Lung (tissue), 12 donors: ENCODE results near the gene PLK5. TPM values are rescaled to one million over a fixed set of nuclear protein-coding genes. Genes with fewer than 3 reads are reported as not detected.

Experiments
- ATAC-seq: fragments of 200-7000 bp; cut with Tn5 transposase; one replicate; pipeline ENCODE4 v1.9.1; 2020; ENCODE audit warnings: moderate number of reproducible peaks; ENCODE audit not compliant: insufficient read depth, low FRiP score
- DNase-seq, 3 donors: peaks; one replicate each; pipeline ENCODE4 v3.0.0-alpha.2; 2013 to 2017
- H3K27ac ChIP-seq, 2 donors: one replicate each; pipeline ENCODE4 v1.5.1; 2013; ENCODE audit warnings: mild to moderate bottlenecking in 2 of 2, moderate library complexity in 2 of 2, control low read depth in 1 of 2, inconsistent platforms in 1 of 2, low read depth in 1 of 2, low read length in 1 of 2
- H3K27me3 ChIP-seq, 3 donors: one replicate each; pipeline ENCODE4 v1.5.1; 2013; ENCODE audit warnings: low read length in 2 of 3; ENCODE audit not compliant: control insufficient read depth in 3 of 3, insufficient read depth in 3 of 3
- H3K36me3 ChIP-seq, 4 donors: one replicate each; pipeline ENCODE4 v1.5.1; 2013; ENCODE audit warnings: low read length in 4 of 4, mild to moderate bottlenecking in 1 of 4, moderate library complexity in 1 of 4; ENCODE audit not compliant: control insufficient read depth in 4 of 4, insufficient read depth in 4 of 4
- H3K4me1 ChIP-seq, 5 donors: one replicate each; pipeline ENCODE4 v1.5.1; 2013; ENCODE audit warnings: low read length in 5 of 5, mild to moderate bottlenecking in 2 of 5, moderate library complexity in 1 of 5; ENCODE audit not compliant: control insufficient read depth in 5 of 5, insufficient read depth in 5 of 5
- H3K4me3 ChIP-seq: one replicate; pipeline ENCODE4 v1.5.1; 2013; ENCODE audit warnings: mild to moderate bottlenecking, control low read depth, moderate library complexity
- H3K9ac ChIP-seq, 2 donors: one replicate each; pipeline ENCODE4 v1.5.1; 2013; ENCODE audit warnings: low read length in 2 of 2, control low read depth in 1 of 2; ENCODE audit not compliant: insufficient read depth in 1 of 2
- H3K9me3 ChIP-seq, 4 donors: one replicate each; pipeline ENCODE4 v1.5.1; 2013; ENCODE audit warnings: low read length in 3 of 4, mild to moderate bottlenecking in 1 of 4, moderate library complexity in 1 of 4; ENCODE audit not compliant: control insufficient read depth in 4 of 4, insufficient read depth in 3 of 4
- WGBS, 2 donors: extraction: QIAGEN DNeasy Blood & Tissue Kit; methylation state at CpG; one replicate each; pipeline ENCODE4 v1.1.7; 2013; 5-methylcytosine and 5-hydroxymethylcytosine counted together
- polyA plus RNA-seq, 2 donors: library from polyadenylated mRNA; stranded (reverse); fragments of 200-250 nt; gene quantifications; one replicate each; pipeline ENCODE4 v1.2.1, GENCODE V29; 2013
- total RNA-seq, 2 donors: library from RNA; depleted of rRNA in 1 of 2; stranded (reverse); fragments of >200 nt in 1 of 2; gene quantifications; one replicate each; pipeline ENCODE4 v1.2.1, GENCODE V29; 2014 to 2021
- TF ChIP-seq, protein P1 (sequence below): IDR thresholded peaks from 2 replicates; pipeline ENCODE4 v1.5.1; 2012; ENCODE audit warnings: mild to moderate bottlenecking; ENCODE audit errors: control extremely low read depth, extremely low read depth
- donor health status: control.
- donor health status: control.
- donor health status: Bipolar disorder and iron deficiency.
- donor health status: healthy.
- donor health status: DM: yes; HTN: yes; CAD: no.

The PLK5 gene
- total and polyA plus RNA-seq, 4 donors, result 0.09 TPM; not detected in 3

DNA sequence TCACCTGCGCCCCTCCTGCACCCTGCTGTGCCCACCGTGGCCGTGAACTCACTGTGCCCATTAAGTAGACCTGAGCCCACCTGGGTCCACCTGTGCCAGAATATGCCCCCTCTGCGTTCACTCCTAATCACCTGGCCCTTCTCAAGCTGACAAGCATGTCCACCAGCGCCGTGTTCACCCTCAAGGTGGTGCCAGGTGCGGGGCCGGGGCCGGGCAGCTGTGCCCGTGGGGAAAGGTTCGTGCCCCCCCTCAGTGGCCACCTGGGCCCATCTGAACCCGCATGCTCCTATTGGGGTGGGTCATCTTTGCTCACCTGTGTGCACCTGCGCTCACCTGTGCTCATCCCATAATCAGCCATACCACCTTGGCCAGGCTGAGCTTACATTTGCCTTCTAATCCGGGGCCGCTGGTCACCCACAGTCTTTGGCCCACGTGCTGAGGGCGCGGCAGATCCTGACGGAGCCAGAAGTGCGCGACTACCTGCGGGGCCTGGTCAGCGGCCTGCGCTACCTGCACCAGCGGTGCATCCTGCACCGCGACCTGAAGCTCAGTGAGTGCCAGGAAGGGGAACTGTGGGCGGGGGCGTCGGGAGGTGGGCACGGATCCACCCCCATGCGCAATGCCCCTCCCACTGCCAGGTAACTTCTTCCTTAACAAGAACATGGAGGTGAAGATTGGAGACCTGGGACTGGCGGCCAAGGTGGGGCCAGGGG lies 2.3 kb downstream of the PLK5 start:
- H3K36me3 ChIP-seq, result no peaks in the 10 kb centered on the region
- no peak for DNase-seq
- TF ChIP-seq, protein P1, sequence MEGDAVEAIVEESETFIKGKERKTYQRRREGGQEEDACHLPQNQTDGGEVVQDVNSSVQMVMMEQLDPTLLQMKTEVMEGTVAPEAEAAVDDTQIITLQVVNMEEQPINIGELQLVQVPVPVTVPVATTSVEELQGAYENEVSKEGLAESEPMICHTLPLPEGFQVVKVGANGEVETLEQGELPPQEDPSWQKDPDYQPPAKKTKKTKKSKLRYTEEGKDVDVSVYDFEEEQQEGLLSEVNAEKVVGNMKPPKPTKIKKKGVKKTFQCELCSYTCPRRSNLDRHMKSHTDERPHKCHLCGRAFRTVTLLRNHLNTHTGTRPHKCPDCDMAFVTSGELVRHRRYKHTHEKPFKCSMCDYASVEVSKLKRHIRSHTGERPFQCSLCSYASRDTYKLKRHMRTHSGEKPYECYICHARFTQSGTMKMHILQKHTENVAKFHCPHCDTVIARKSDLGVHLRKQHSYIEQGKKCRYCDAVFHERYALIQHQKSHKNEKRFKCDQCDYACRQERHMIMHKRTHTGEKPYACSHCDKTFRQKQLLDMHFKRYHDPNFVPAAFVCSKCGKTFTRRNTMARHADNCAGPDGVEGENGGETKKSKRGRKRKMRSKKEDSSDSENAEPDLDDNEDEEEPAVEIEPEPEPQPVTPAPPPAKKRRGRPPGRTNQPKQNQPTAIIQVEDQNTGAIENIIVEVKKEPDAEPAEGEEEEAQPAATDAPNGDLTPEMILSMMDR, result no peak
- H3K27ac ChIP-seq, result no peak overlapping the region
- ATAC-seq, result no peak
- H3K4me3 ChIP-seq, result no peak overlapping the region
- no peak overlapping the region for H3K9ac ChIP-seq
- peaks cover 0 to 10% (median 3%) of the 10 kb centered on the region in 5 donors for H3K4me1 ChIP-seq
- peaks cover 0 to 16% (median 0%) of the 10 kb centered on the region in 4 donors for H3K9me3 ChIP-seq
- peaks cover 13 to 32% (median 30%) of the 10 kb centered on the region in 3 donors for H3K27me3 ChIP-seq
- 75 to 80% methylated on average over 33 of the region's 33 CpGs for WGBS, 2 donors

- Histone ChIP-seq H3K36me3 (no peaks in the 10 kb centered on the region), H3K27ac (no peak overlapping the region), H3K4me1 (peaks cover 0 to 8% (median 3%) of the 10 kb centered on the region in 5 donors), H3K27me3 (peaks cover 13 to 32% (median 30%) of the 10 kb centered on the region in 3 donors), H3K9ac (no peak overlapping the region), H3K9me3 (peaks cover 0 to 16% (median 0%) of the 10 kb centered on the region in 4 donors), H3K4me3 (no peak overlapping the region)
- no peak for ATAC-seq
- WGBS, 2 donors, result 76 to 80% methylated on average over 15 to 18 of the region's 18 CpGs
- no peak for DNase-seq
- TF ChIP-seq, protein P1, result no peak
Observed at GRCh38 chr19:1526979-1527649, 3.2 kb downstream of the PLK5 start.

- no peaks in the 10 kb centered on the region for H3K36me3 ChIP-seq
- DNase-seq (no peak), ATAC-seq (no peak)
- no peak overlapping the region for H3K27ac ChIP-seq
- no peak overlapping the region for H3K9ac ChIP-seq
- H3K4me3 ChIP-seq, result no peak overlapping the region
- TF ChIP-seq, protein P1, result no peak
- H3K9me3 ChIP-seq, result peaks cover 0 to 16% (median 0%) of the 10 kb centered on the region in 4 donors
- peaks cover 0 to 8% (median 3%) of the 10 kb centered on the region in 5 donors for H3K4me1 ChIP-seq
- WGBS, 2 donors, result 75 to 85% methylated on average over 27 of the region's 27 CpGs
- peaks cover 13 to 30% (median 29%) of the 10 kb centered on the region in 3 donors for H3K27me3 ChIP-seq
Observed at GRCh38 chr19:1527650-1528309, 3.9 kb downstream of the PLK5 start.
